A673 (cell line): Measurements from ENCODE around the gene ACTR5. TPM values are rescaled to one million over a fixed set of nuclear protein-coding genes. Genes with fewer than 3 reads are reported as not detected.
"Not testable (repeated sequence)": the region's sequence is repeated elsewhere in the genome, so short reads cannot be mapped to it uniquely, and the experiment has no call there.

Experiments
- BruUV-seq: library from RNA; stranded (reverse); fragments of 400-500 nt; replicated peaks from 2 replicates; lab custom pipeline; 2021; lab: Mats Ljungman, UMichigan
- CTCF ChIA-PET: fragments of 300-600 bp; sonication (Branson Sonifier 250); formaldehyde crosslinking; loops from one replicate; lab custom pipeline; 2022; ENCODE audit warnings: antibody characterized with exemption; lab: Charles Lee
- POLR2A ChIA-PET: fragments of 300-600 bp; sonication (Branson Sonifier 250); formaldehyde crosslinking; loops from one replicate; lab custom pipeline; 2022; ENCODE audit warnings: antibody characterized with exemption; ENCODE audit not compliant: low non-redundant PET; lab: Charles Lee
- DNase-seq: peaks from one replicate; pipeline ENCODE4 v3.0.0-alpha.2; 2015; ENCODE audit warnings: low spot score
- H3K27ac ChIP-seq: fragments of 200-600 bp; sonication (generic); 2 replicates; pipeline ENCODE4 v1.5.1; 2016; ENCODE audit warnings: mixed run types, low read depth, mild to moderate bottlenecking, mixed read lengths, antibody characterized with exemption, low read length; ENCODE audit not compliant: poor library complexity, severe bottlenecking
- H3K27me3 ChIP-seq: fragments of 200-600 bp; sonication (generic); replicated peaks from 2 replicates; pipeline ENCODE4 v1.6.1; 2017; ENCODE audit warnings: mixed run types, low read depth, mild to moderate bottlenecking, mixed read lengths, antibody characterized with exemption, low read length; ENCODE audit not compliant: insufficient read depth, poor library complexity
- H3K36me3 ChIP-seq: fragments of 200-600 bp; sonication (generic); 2 replicates; pipeline ENCODE4 v1.6.1; 2016; ENCODE audit warnings: mixed run types, mild to moderate bottlenecking, mixed read lengths, antibody characterized with exemption, low read length; ENCODE audit not compliant: insufficient read depth, poor library complexity, severe bottlenecking
- H3K4me1 ChIP-seq: fragments of 200-600 bp; sonication (generic); 2 replicates; pipeline ENCODE4 v1.6.1; 2017; ENCODE audit warnings: mixed run types, mild to moderate bottlenecking, mixed read lengths, antibody characterized with exemption, low read length; ENCODE audit not compliant: insufficient read depth, poor library complexity, severe bottlenecking
- H3K4me3 ChIP-seq: fragments of 200-600 bp; sonication (generic); 2 replicates; pipeline ENCODE4 v1.5.1; 2016; ENCODE audit warnings: low read depth, mixed run types, mild to moderate bottlenecking, mixed read lengths, low read length; ENCODE audit not compliant: poor library complexity, severe bottlenecking
- H3K9me3 ChIP-seq: fragments of 200-600 bp; sonication (generic); 2 replicates; pipeline ENCODE4 v1.6.1; 2016; ENCODE audit warnings: mixed run types, low read depth, mild to moderate bottlenecking, mixed read lengths, antibody characterized with exemption, low read length; ENCODE audit not compliant: poor library complexity, severe bottlenecking
- CTCF ChIP-seq: fragments of 300-800, 200-600 bp; sonication (generic); conservative IDR thresholded peaks from 2 replicates; pipeline ENCODE4 v1.5.1; 2017; ENCODE audit warnings: low read depth, mild to moderate bottlenecking, antibody characterized with exemption, low read length, moderate library complexity, mixed read lengths
- EZH2 ChIP-seq: fragments of 200-600 bp; sonication (generic); IDR thresholded peaks from 2 replicates; pipeline ENCODE4 v1.6.1; 2017; ENCODE audit warnings: borderline replicate concordance, low read depth, mild to moderate bottlenecking, mixed read lengths, antibody characterized with exemption, low read length; ENCODE audit not compliant: poor library complexity, severe bottlenecking
- intact Hi-C: fragments of 100-400 bp; cut with micrococcal nuclease; formaldehyde crosslinking; loops from one replicate; pipeline ENCODE4 v1.10.0; 2022; ENCODE audit not compliant: unreplicated experiment
- total RNA-seq: library from RNA; stranded (reverse); gene quantifications from 2 replicates; pipeline ENCODE4 v1.2.3, GENCODE V29; 2021

The ACTR5 gene
- total RNA-seq, 1 experiment from 2014 or later: 11.5 TPM

- TF ChIP-seq EZH2 (no peak), CTCF (no peak)
- BruUV-seq: no TSS peak
- intact Hi-C loops: no loop called here
- no peaks in the 10 kb centered on the region for H3K36me3 ChIP-seq
- ChIA-PET POLR2A (no interaction called here), CTCF (no interaction called here)
- H3K4me3 ChIP-seq: no peak overlapping the region
- DNase-seq: no peak
- H3K4me1 ChIP-seq: no peaks in the 10 kb centered on the region
- H3K27me3 ChIP-seq: no peaks in the 10 kb centered on the region
- no peaks in the 10 kb centered on the region for H3K9me3 ChIP-seq
- H3K27ac ChIP-seq: no peak overlapping the region
These were observed 43.0 kb downstream of the ACTR5 start for GRCh38 chr20:38791291-38791690.

GRCh38 chr20:38791940-38792339 is 43.7 kb downstream of the ACTR5 start:
- ChIA-PET CTCF (no interaction called here), POLR2A (no interaction called here)
- H3K9me3 ChIP-seq: no peaks in the 10 kb centered on the region
- no peak overlapping the region for H3K27ac ChIP-seq
- no TSS peak for BruUV-seq
- H3K4me1 ChIP-seq: no peaks in the 10 kb centered on the region
- no peak for DNase-seq
- intact Hi-C loops: no loop called here
- H3K27me3 ChIP-seq: no peaks in the 10 kb centered on the region
- no peak for TF ChIP-seq CTCF
- no peak for TF ChIP-seq EZH2
- H3K4me3 ChIP-seq: no peak overlapping the region
- H3K36me3 ChIP-seq: no peaks in the 10 kb centered on the region

- intact Hi-C loops: not testable (repeated sequence)
These were observed 45.8 kb downstream of the ACTR5 start for GRCh38 chr20:38794057-38794456.

GRCh38 chr20:38798266-38798665 is 50.0 kb downstream of the ACTR5 start:
- ChIA-PET POLR2A (no interaction called here), CTCF (no interaction called here)
- no peak for DNase-seq
- no peaks in the 10 kb centered on the region for H3K4me1 ChIP-seq
- no peaks in the 10 kb centered on the region for H3K27me3 ChIP-seq
- no peaks in the 10 kb centered on the region for H3K36me3 ChIP-seq
- no TSS peak for BruUV-seq
- no peaks in the 10 kb centered on the region for H3K9me3 ChIP-seq
- no peak overlapping the region for H3K27ac ChIP-seq
- intact Hi-C loops: no loop called here
- TF ChIP-seq CTCF (no peak), EZH2 (no peak)
- no peak overlapping the region for H3K4me3 ChIP-seq

More at GRCh38 chr20:38794057-38794456, 45.8 kb downstream of the ACTR5 start:
- H3K4me3 ChIP-seq, POLR2A ChIA-PET, BruUV-seq, H3K27ac ChIP-seq, H3K9me3 ChIP-seq, H3K4me1 ChIP-seq, H3K36me3 ChIP-seq, H3K27me3 ChIP-seq, CTCF ChIA-PET, DNase-seq: not testable (repeated sequence)
